HCT116 (cell line): ENCODE data around the gene GATC. TPM values are rescaled to one million over a fixed set of nuclear protein-coding genes. Genes with fewer than 3 reads are reported as not detected.

Experiments
- ATAC-seq: fragments of 200-7000 bp; cut with Tn5 transposase; 2 replicates; pipeline ENCODE4 v1.9.1; 2020; ENCODE audit warnings: mild to moderate bottlenecking, moderate library complexity
- BruUV-seq: library from RNA; stranded (reverse); fragments of 400-500 nt; replicated peaks from 2 replicates; lab custom pipeline; 2021; lab: Mats Ljungman, UMichigan
- CTCF ChIA-PET: fragments of 300-600 bp; sonication (Branson Sonifier 250); formaldehyde crosslinking; loops from one replicate; lab custom pipeline; 2021; ENCODE audit warnings: antibody characterized with exemption; lab: Charles Lee
- POLR2A ChIA-PET: fragments of 300-600, 350-600 bp; sonication (Branson Sonifier 250); formaldehyde crosslinking; loops from one replicate; lab custom pipeline; 2021; ENCODE audit warnings: antibody characterized with exemption; lab: Charles Lee
- RAD21 ChIA-PET, 2 experiments: fragments of 300-600 bp; sonication (Branson Sonifier 250); formaldehyde crosslinking; loops; one replicate each; lab custom pipeline; 2023; ENCODE audit warnings: low total read pairs in 2 of 2; ENCODE audit not compliant: uncharacterized antibody in 2 of 2, unreplicated experiment in 2 of 2, low non-redundant PET in 1 of 2; lab: Charles Lee
- DNase-seq: peaks from one replicate; pipeline ENCODE4 v3.0.0-alpha.2; 2010; ENCODE audit warnings: low read depth, low spot score
- H2AFZ ChIP-seq: fragments of 200-600 bp; shearing (Covaris generic), sonication (generic); 2 replicates; pipeline ENCODE4 v1.6.1; 2017; ENCODE audit warnings: low read depth, mixed run types, mixed read lengths, antibody characterized with exemption, low read length; ENCODE audit not compliant: poor library complexity, severe bottlenecking
- H3K27ac ChIP-seq: 2 replicates; pipeline ENCODE4 v1.5.1; 2012; ENCODE audit warnings: low read depth, low read length
- H3K27me3 ChIP-seq: fragments of 200-600 bp; sonication (generic); 2 replicates; pipeline ENCODE4 v1.6.1; 2016; ENCODE audit warnings: mixed run types, low read length, mixed read lengths; ENCODE audit not compliant: insufficient read depth
- H3K36me3 ChIP-seq, 2 experiments: fragments of 200-500 bp in 1 of 2; fragments of 200-600 bp in 1 of 2; sonication (Bioruptor generic) in 1 of 2; sonication (generic) in 1 of 2; 2 replicates each; pipeline versions ENCODE4 v1.5.1 to v1.6.1; 2014 to 2016; ENCODE audit warnings: low read length in 2 of 2, inconsistent platforms in 1 of 2, mixed read lengths in 1 of 2, mixed run types in 1 of 2; ENCODE audit not compliant: insufficient read depth in 2 of 2, control insufficient read depth in 1 of 2
- H3K4me1 ChIP-seq, 2 experiments: fragments of 200-600 bp in 1 of 2; sonication (generic) in 1 of 2; 2 replicates each; pipeline versions ENCODE4 v1.5.1 to v1.6.1; 2012 to 2017; ENCODE audit warnings: low read length in 2 of 2, inconsistent platforms in 1 of 2, mild to moderate bottlenecking in 1 of 2, mixed read lengths in 1 of 2, mixed run types in 1 of 2, moderate library complexity in 1 of 2; ENCODE audit not compliant: insufficient read depth in 2 of 2, control insufficient read depth in 1 of 2
- H3K4me2 ChIP-seq: fragments of 200-600 bp; sonication (generic); 2 replicates; pipeline ENCODE4 v1.6.1; 2017; ENCODE audit warnings: mixed run types, low read length, mixed read lengths
- H3K4me3 ChIP-seq, 2 experiments: fragments of 200-600 bp in 1 of 2; sonication (generic) in 1 of 2; replicated peaks in 1 of 2; 2 replicates each; pipeline ENCODE4 v1.5.1; 2011 to 2016; ENCODE audit warnings: low read length in 2 of 2, control low read depth in 1 of 2, low read depth in 1 of 2, mild to moderate bottlenecking in 1 of 2, mixed read lengths in 1 of 2, mixed run types in 1 of 2
- H3K79me2 ChIP-seq: fragments of 200-600 bp; sonication (generic); 2 replicates; pipeline ENCODE4 v1.6.1; 2017; ENCODE audit warnings: mild to moderate bottlenecking, mixed run types, low read length, moderate library complexity, mixed read lengths; ENCODE audit not compliant: insufficient read depth
- H3K9ac ChIP-seq: fragments of 200-600 bp; sonication (generic); 2 replicates; pipeline ENCODE4 v1.6.1; 2016; ENCODE audit warnings: low read length, mixed read lengths
- H3K9me2 ChIP-seq: fragments of 200-600 bp; sonication (generic), shearing (Covaris generic); 2 replicates; pipeline ENCODE4 v1.6.1; 2017; ENCODE audit warnings: mixed run types, mild to moderate bottlenecking, moderate library complexity; ENCODE audit not compliant: insufficient read depth
- H3K9me3 ChIP-seq, 2 experiments: fragments of 200-500 bp in 1 of 2; fragments of 200-600 bp in 1 of 2; sonication (Bioruptor generic) in 1 of 2; sonication (generic) in 1 of 2; 2 replicates each; pipeline ENCODE4 v1.6.1; 2014 to 2017; ENCODE audit warnings: low read length in 2 of 2, mixed read lengths in 2 of 2, inconsistent platforms in 1 of 2, low read depth in 1 of 2, mild to moderate bottlenecking in 1 of 2, mixed run types in 1 of 2, moderate library complexity in 1 of 2; ENCODE audit not compliant: control insufficient read depth in 1 of 2, insufficient read depth in 1 of 2
- H4K20me1 ChIP-seq: fragments of 200-600 bp; sonication (generic), shearing (Covaris generic); 2 replicates; pipeline ENCODE4 v1.6.1; 2017; ENCODE audit warnings: mixed run types, mild to moderate bottlenecking, moderate library complexity; ENCODE audit not compliant: insufficient read depth
- CEBPB ChIP-seq: IDR thresholded peaks from 2 replicates; pipeline ENCODE4 v1.6.1; 2012; ENCODE audit warnings: low read depth
- EZH2phosphoT487 ChIP-seq: fragments of 200-600 bp; IDR thresholded peaks from 2 replicates; pipeline ENCODE4 v1.6.1; 2018; ENCODE audit warnings: antibody characterized with exemption, borderline replicate concordance
- FOSL1 ChIP-seq: IDR thresholded peaks from 2 replicates; pipeline ENCODE4 v1.6.1; 2012; ENCODE audit warnings: low read depth
- POLR2A ChIP-seq: IDR thresholded peaks from 2 replicates; pipeline ENCODE4 v1.7.0; 2011; ENCODE audit warnings: borderline replicate concordance; ENCODE audit not compliant: insufficient read depth, insufficient read length; ENCODE audit errors: extremely low read depth
- RAD21 ChIP-seq: IDR thresholded peaks from 2 replicates; pipeline ENCODE4 v1.6.1; 2012; ENCODE audit warnings: low read depth, mild to moderate bottlenecking
- REST ChIP-seq: IDR thresholded peaks from 2 replicates; pipeline ENCODE4 v1.6.1; 2012; ENCODE audit warnings: low read depth
- YY1 ChIP-seq: IDR thresholded peaks from 2 replicates; pipeline ENCODE4 v1.6.1; 2011; ENCODE audit warnings: low read length, low read depth, moderate library complexity, mild to moderate bottlenecking; ENCODE audit not compliant: insufficient replicate concordance; ENCODE audit errors: extremely low read depth
- intact Hi-C: fragments of 100-400 bp; cut with micrococcal nuclease; formaldehyde crosslinking; loops from 2 replicates; pipeline ENCODE4 v1.10.0; 2022
- total RNA-seq: library from RNA; stranded (reverse); gene quantifications from one replicate; pipeline ENCODE4 v1.2.1, GENCODE V29; 2021; ENCODE audit not compliant: unreplicated experiment
- TF ChIP-seq, protein P1 (sequence below): IDR thresholded peaks from 2 replicates; pipeline ENCODE4 v1.6.1; 2012
- TF ChIP-seq, protein P2 (sequence below): IDR thresholded peaks from 2 replicates; pipeline ENCODE4 v1.6.1; 2012

GATC gene
- total RNA-seq, 1 experiment from 2014 or later = 48.7 TPM

DNA sequence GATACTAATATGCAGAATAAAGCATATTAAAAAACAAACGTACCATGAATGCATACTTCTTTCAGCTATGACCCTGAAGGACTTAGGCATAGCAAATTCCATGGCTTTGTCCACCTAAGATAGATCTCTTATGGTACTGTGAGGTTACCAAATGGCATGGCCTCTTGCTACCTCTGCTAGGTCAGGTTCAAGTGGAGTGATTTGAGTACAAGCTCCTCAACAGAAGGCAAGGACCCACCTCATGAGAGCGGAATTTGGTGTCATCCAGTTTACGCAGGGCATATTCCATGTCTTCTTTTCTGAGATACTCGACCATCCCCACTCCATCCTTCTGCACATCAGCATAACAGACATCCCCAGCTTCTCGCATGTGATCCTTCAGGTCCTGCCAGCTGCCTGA is 17.5 kb downstream of the GATC start:
- intact Hi-C loops = no loop called here
- ChIA-PET RAD21 (no interaction called here), CTCF (interaction anchor here (0.9 to 1.5 kb wide), 2 partner anchors 26 to 107 kb away, joined by 3 read pairs; no protein-coding TSS in a partner anchor), POLR2A (interaction anchor here (0.6 to 1.0 kb wide), 2 partner anchors 32 to 263 kb away, joined by 3 read pairs; partner anchors contain the start of genes DYNLL1 and RPLP0)
- Histone ChIP-seq H3K79me2 (peaks cover 85% of the 10 kb centered on the region), H3K9me2 (no peaks in the 10 kb centered on the region), H3K4me1 (peaks cover 0 to 12% of the 10 kb centered on the region in 2 experiments; a peak in 2 of 4 replicates), H3K4me3 (no peak overlapping the region), H3K9me3 (no peaks in the 10 kb centered on the region), H3K36me3 (peaks cover 61 to 65% of the 10 kb centered on the region in 2 experiments), H3K27me3 (no peaks in the 10 kb centered on the region), H4K20me1 (peaks cover 32% of the 10 kb centered on the region), H2AFZ (no peak overlapping the region), H3K4me2 (no peak overlapping the region), H3K9ac (no peak overlapping the region), H3K27ac (no peak overlapping the region)
- TF ChIP-seq POLR2A (no peak), YY1 (no peak), EZH2phosphoT487 (no peak), RAD21 (no peak), REST (no peak), CEBPB (no peak), FOSL1 (no peak)
- TF ChIP-seq, protein P1, sequence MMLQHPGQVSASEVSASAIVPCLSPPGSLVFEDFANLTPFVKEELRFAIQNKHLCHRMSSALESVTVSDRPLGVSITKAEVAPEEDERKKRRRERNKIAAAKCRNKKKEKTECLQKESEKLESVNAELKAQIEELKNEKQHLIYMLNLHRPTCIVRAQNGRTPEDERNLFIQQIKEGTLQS = no peak
- TF ChIP-seq, protein P2, sequence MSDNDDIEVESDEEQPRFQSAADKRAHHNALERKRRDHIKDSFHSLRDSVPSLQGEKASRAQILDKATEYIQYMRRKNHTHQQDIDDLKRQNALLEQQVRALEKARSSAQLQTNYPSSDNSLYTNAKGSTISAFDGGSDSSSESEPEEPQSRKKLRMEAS = no peak
- no TSS peak for BruUV-seq
- DNase-seq (no peak), ATAC-seq (no peak)
